Body of pancreas (tissue), 4 donors: ENCODE measurements around the gene MAU2.

Experiments
- CTCF ChIP-seq, 7 experiments: fragments of 450-650 bp in 4 of 7; fragments of 200-600 bp in 3 of 7; sonication (generic) in 3 of 7; IDR thresholded peaks; one replicate each; pipeline ENCODE4 v1.5.1; 2016 to 2019; ENCODE audit warnings: antibody characterized with exemption in 7 of 7
- POLR2A ChIP-seq, 3 donors: fragments of 450-650 bp; IDR thresholded peaks; one replicate each; pipeline ENCODE4 v1.6.1; 2016; ENCODE audit warnings: antibody characterized with exemption in 3 of 3, mild to moderate bottlenecking in 2 of 3

DNA sequence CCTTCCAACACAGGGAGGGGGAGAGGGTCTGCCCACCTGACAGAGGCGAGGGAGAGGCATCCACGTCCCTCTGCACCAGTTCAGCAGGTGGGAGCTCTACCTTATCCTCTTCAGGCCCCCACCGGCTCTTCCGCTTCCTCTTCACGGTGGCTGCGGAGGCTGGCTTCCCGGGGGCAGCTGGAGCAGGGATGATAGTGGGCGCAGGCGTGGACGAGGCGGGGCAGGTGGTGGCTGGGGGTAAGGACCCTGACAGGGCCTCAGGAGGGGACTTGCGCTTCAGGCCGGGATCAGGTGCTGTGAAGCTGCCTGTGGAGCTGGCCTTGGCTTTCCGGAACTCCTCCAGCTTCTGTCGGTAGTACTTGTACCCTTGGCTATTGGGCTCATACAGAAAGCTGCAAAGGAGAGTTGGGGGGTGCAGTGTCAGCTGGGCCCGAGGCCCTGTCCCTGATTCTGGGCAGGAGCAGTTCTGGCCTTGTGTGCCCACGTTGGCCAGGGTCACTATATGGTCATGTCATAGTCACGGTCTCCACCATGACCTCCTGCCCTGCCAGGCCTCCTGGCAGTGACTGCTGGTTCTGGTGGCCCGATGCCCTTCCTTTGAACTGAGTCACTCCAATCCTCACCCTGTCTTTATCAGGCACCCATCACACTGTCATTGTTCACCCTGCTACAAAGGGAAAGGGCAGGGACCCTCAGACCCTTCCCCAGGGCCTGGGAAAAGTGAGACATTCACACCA is 23.5 kb upstream of the MAU2 start:
- no peak for TF ChIP-seq CTCF (IDR thresholded peaks at IDR 0.05)
- TF ChIP-seq POLR2A (IDR thresholded peaks at IDR 0.05), result no peak
